NCI-H2029 treated with DMSO at 0.1 percent for 48 hours (cell line): Measurements from ENCODE around the gene TMEM271.

Source experiments
- DNase-seq: peaks from one replicate; lab custom pipeline; 2025; lab: John Stamatoyannopoulos, UW

Gene TMEM271

GRCh38 chr4:532588-533317 is 43.3 kb downstream of the TMEM271 start:
- no peak for DNase-seq

DNA sequence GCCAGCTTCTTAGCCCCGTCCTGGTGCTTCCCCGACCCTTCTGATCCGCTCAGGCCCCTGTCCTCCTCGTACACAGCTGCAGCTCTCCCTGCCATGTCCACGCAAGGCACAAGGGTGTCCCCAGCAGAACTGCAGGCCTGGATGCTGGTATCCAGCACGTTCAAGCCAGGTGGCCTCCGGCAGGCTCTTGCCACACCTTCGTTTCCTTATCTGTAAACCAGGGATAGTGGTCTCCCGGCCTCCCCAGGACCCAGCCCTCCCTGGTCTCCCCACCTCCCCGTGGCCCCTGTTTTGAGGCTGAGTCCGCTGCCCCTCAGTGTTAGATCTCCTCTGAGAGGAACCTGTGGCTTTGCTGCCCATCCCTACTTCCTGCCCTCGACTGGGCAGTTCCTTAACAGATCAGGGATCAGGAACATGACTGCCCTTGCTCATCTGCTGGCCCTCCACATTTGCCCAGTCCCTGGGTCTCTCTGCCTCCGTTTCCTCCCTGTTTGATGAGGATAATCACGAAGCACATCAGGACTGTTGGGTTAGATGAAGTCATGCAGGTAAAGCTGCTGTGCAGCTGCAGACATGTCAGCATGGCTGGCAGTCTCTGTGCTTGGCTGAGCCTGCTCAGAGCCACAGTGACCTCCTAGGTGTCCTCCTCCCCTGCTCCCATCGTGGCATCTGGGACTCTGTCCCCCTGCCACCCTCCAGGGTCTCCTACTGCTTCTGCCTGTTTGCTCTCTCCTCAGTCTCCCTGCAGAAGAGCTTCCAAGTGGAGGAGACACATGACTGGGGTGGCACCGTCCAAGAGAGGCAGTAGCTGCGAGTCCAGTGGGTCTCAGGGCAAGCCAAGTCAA is 44.2 kb downstream of the TMEM271 start:
- no peak for DNase-seq

DNA sequence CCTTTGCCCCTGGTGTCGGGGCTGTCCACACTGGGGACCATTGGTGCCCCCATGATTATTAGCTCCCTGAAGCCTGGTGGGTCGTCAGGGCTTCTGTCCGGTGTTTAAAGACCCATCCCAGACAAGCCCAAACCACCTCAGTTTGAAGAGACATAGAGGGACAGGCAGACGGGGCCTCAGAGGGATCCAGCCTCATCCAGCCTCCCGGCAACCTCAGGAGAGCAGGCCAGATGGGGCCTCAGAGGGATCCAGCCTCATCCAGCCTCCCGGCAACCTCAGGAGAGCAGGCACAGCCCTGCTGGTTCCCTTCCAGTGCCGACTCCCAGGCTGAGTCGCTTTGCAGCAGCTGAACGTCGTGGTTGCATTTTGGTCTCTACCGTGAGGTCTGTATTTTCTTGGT is 45.0 kb downstream of the TMEM271 start:
- DNase-seq, result no peak

- DNase-seq, result no peak
Observed at GRCh38 chr4:530017-530781, 45.9 kb downstream of the TMEM271 start.

DNA sequence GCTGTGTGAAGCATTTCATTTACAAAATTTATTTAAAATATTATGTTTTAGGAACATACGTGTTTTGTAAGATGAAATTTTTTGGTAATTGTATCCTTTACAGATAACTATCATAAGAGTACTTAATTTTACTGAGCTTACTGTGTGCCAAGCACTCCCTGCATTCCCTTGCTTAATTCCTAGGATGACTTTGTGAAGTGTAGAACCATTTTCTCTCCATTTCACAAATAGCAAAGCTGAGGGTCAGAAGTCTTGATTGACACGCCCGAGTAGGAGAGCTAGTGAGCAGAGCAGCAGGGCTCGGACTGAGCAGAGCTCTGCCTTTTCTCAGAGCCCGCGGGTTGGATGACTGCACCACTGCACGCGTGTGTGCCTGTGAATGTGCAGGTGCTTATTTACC is 46.5 kb downstream of the TMEM271 start:
- DNase-seq, result no peak

DNA sequence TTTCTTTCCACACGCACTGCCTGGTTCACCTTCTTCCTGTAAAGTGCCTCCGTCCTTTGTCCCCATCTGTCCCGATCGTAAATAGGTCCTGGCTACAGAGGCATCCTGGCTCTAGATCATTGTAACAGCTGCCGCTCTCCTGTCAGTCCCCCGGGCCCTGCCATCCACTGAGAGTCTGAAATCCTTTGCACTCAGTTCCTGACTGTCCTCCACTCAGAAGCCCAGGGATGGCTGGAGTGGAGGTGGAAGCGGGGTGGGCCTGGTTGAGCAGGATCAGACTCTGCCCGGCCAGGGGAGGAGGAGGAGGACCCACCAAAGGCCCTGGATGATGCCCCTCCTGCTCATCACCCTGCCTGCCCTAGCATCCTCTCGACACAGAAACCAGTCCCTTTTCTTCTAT is 47.3 kb downstream of the TMEM271 start:
- DNase-seq, result no peak

DNA sequence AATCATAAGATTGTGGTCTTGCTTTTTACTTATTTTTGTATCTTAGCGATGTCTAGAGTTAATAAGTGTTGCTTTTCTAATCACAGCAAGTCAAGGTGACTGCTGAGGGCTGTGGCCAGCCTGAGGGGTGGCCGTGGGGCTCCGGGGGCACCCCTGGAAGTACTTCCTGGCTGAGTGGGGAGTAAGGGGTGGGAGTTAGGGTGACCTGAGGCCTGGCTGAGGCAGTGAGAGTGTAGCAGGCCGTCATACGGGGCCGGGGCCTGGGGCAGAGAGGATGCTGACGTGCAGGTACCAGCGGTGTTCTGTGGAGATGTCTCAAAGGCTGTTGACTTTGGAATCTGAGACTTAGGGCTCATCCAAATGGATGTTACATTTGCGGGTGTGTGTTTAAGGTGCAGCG is 47.8 kb downstream of the TMEM271 start:
- DNase-seq, result no peak

DNA sequence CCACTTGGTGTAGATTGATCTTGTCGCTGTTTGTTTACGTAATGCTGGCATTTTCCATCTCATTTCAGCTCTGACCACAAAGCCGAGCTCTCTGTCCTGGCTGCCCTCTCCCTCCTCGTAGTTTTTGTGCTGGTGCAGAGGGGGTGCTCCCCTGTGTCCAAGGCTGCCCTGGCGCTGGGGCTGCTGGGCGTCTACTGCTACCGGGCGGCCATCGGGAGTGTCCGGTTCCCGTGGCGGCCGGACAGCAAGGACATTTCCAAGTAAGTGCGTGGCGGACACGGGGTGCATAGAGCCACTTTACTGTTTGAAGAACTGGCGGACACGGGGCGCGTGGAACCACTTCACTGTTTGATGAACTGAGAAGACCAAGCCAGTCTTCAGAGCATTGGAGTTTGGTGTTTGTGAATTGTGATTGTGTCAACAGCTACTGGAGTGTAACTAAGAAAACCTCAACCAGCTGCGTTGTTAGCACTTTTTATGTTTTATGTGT is 49.1 kb downstream of the TMEM271 start:
- DNase-seq, result no peak

DNA sequence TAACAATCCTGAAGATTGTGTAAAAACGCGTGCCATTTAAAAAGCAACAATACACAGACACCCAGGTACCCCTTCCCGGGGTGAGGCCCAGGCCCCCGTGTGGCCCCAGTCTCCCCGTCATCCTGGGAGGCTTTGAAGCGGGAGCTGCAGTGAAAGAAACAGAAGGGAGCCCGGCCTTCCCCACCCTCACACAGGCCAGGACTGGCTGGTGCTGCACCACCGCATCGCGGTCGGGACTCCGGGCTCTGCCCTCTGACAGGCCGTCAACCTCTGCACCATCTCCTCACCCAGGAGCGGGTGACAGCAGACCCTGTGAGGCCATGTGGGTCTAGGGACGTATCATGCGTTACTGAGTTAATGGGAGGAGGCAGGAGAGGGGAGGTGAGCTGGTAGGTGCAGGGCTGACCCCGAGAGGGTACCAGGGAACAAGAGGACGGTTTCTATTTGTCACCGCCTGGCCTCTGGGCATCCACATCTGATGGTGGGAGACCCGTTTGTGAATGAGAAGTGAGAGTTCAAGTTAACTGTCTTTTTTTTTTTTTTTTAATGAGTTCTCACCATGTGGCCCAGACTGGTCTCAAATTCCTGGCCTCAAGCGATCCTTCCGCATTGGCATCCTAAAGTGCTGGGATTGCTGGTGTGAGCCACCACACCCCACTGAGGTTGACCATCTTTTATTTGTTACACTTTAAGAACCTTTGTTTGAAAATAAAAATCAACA is 49.7 kb downstream of the TMEM271 start:
- DNase-seq, result no peak

DNA sequence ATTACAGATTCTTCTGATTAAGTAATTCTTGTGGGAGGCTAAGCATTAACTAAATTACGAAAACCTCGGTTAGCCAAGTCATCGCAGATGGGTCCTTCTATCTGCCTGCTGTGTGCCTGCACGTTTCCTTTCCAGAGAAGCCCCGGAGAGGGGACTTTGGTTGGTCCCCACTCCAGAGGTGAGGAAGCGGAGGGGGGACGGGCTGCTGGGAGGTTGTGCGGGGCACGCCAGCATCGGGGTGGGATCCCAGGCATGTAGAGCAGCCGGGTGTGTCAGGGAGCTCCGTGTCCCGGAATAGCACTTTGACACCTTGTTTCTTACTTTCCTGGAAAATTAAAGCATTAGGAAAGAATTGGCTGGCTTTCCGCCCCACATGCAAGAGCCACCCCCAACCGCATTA is 50.4 kb downstream of the TMEM271 start:
- no peak for DNase-seq

GRCh38 chr4:524196-524595 is 51.9 kb downstream of the TMEM271 start:
- DNase-seq, result no peak
